ENCODE results near the gene RHEX.

Gene RHEX

GRCh38 chr1:206097381-206097780 lies 44.4 kb downstream of the RHEX start:
- DNase-seq (ENCODE audit: low read depth), result no peak
- H3K4me3 ChIP-seq (ENCODE audit: control insufficient read depth, low read depth, low read length), result no peak overlapping the region
- TF ChIP-seq CTCF (IDR thresholded peaks at IDR 0.05; ENCODE audit: control insufficient read depth, insufficient read depth, low read depth, low read length, missing control alignments), result no peak

- no peak overlapping the region for H3K4me3 ChIP-seq (ENCODE audit: control insufficient read depth, low read depth, low read length)
- DNase-seq (ENCODE audit: low read depth), result no peak
- TF ChIP-seq CTCF (IDR thresholded peaks at IDR 0.05; ENCODE audit: control insufficient read depth, insufficient read depth, low read depth, low read length, missing control alignments), result no peak
Measured at GRCh38 chr1:206098242-206098919, 45.4 kb downstream of the RHEX start.

- TF ChIP-seq CTCF (IDR thresholded peaks at IDR 0.05; ENCODE audit: control insufficient read depth, insufficient read depth, low read depth, low read length, missing control alignments), result no peak
- H3K4me3 ChIP-seq (ENCODE audit: control insufficient read depth, low read depth, low read length), result no peak overlapping the region
- DNase-seq (ENCODE audit: low read depth), result no peak
Measured at GRCh38 chr1:206100226-206100815, 47.3 kb downstream of the RHEX start.

GRCh38 chr1:206101351-206102045 lies 48.5 kb downstream of the RHEX start:
- DNase-seq (ENCODE audit: low read depth), result no peak

GRCh38 chr1:206102292-206102936 lies 49.4 kb downstream of the RHEX start:
- no peak for DNase-seq (ENCODE audit: low read depth)
- no peak for TF ChIP-seq CTCF (IDR thresholded peaks at IDR 0.05; ENCODE audit: control insufficient read depth, insufficient read depth, low read depth, low read length, missing control alignments)
- no peak overlapping the region for H3K4me3 ChIP-seq (ENCODE audit: control insufficient read depth, low read depth, low read length)

More at GRCh38 chr1:206101351-206102045, 48.5 kb downstream of the RHEX start:
- no peak overlapping the region for H3K4me3 ChIP-seq (ENCODE audit: control insufficient read depth, low read depth, low read length)
- no peak for TF ChIP-seq CTCF (IDR thresholded peaks at IDR 0.05; ENCODE audit: control insufficient read depth, insufficient read depth, low read depth, low read length, missing control alignments)

GRCh38 chr1:206103979-206104378 lies 51.0 kb downstream of the RHEX start:
- DNase-seq (ENCODE audit: low read depth), result no peak
- no peak for TF ChIP-seq CTCF (IDR thresholded peaks at IDR 0.05; ENCODE audit: control insufficient read depth, insufficient read depth, low read depth, low read length, missing control alignments)
- H3K4me3 ChIP-seq (ENCODE audit: control insufficient read depth, low read depth, low read length), result no peak overlapping the region
